Endodermal cell (in vitro differentiated cells): ENCODE measurements around the gene CTNNA2. TPM values are rescaled to one million over a fixed set of nuclear protein-coding genes. Genes with fewer than 3 reads are reported as not detected.

Experiments
- DNase-seq: peaks from one replicate; pipeline ENCODE4 v3.0.0-alpha.2; 2017
- H3K27ac ChIP-seq: 2 replicates; pipeline ENCODE4 v1.5.1; 2013; ENCODE audit warnings: mild to moderate bottlenecking, low read depth, low read length, moderate library complexity
- H3K27me3 ChIP-seq: 2 replicates; pipeline ENCODE4 v1.6.1; 2013; ENCODE audit warnings: mild to moderate bottlenecking, low read length, moderate library complexity; ENCODE audit not compliant: insufficient read depth, control insufficient read depth, poor library complexity, severe bottlenecking
- H3K36me3 ChIP-seq: 2 replicates; pipeline ENCODE4 v1.7.0; 2013; ENCODE audit warnings: mild to moderate bottlenecking, low read length, moderate library complexity; ENCODE audit not compliant: control insufficient read depth, insufficient read depth
- H3K4me1 ChIP-seq: one replicate; pipeline ENCODE4 v1.7.0; 2013; ENCODE audit warnings: low read length; ENCODE audit not compliant: control insufficient read depth, insufficient read depth
- H3K4me3 ChIP-seq: 2 replicates; pipeline ENCODE4 v1.5.1; 2013; ENCODE audit warnings: mild to moderate bottlenecking, low read length, moderate library complexity
- H3K9ac ChIP-seq: 2 replicates; pipeline ENCODE4 v1.6.1; 2013; ENCODE audit warnings: mild to moderate bottlenecking, low read length, moderate library complexity; ENCODE audit not compliant: poor library complexity, severe bottlenecking; ENCODE audit errors: extremely low read depth
- H3K9me3 ChIP-seq: 2 replicates; pipeline ENCODE4 v1.6.1; 2013; ENCODE audit warnings: mild to moderate bottlenecking, low read length, moderate library complexity; ENCODE audit not compliant: control insufficient read depth
- H3K27ac Mint-ChIP-seq: 2 replicates; pipeline ENCODE4 v1.8.0; 2020; ENCODE audit warnings: mixed read lengths
- H3K27me3 Mint-ChIP-seq: 2 replicates; pipeline ENCODE4 v1.8.0; 2021; ENCODE audit warnings: mild to moderate bottlenecking, mixed read lengths; ENCODE audit not compliant: insufficient read depth
- H3K36me3 Mint-ChIP-seq: 2 replicates; pipeline ENCODE4 v1.8.0; 2020; ENCODE audit warnings: low read depth, mixed read lengths
- H3K4me1 Mint-ChIP-seq: 2 replicates; pipeline ENCODE4 v1.8.0; 2020; ENCODE audit warnings: mixed read lengths
- H3K4me3 Mint-ChIP-seq: 2 replicates; pipeline ENCODE4 v1.8.0; 2020; ENCODE audit warnings: mild to moderate bottlenecking, moderate library complexity, mixed read lengths
- H3K9me3 Mint-ChIP-seq: 2 replicates; pipeline ENCODE4 v1.8.0; 2020; ENCODE audit warnings: mild to moderate bottlenecking, mixed read lengths
- WGBS, 2 experiments: methylation state at CpG; one replicate each; pipeline versions ENCODE4 v1.1.5 to v1.1.7; 2013; ENCODE audit warnings: missing lambda C conversion rate in 2 of 2, mixed read lengths in 1 of 2; ENCODE audit not compliant: insufficient coverage in 1 of 2, insufficient read length in 1 of 2; 5-methylcytosine and 5-hydroxymethylcytosine counted together
- total RNA-seq, 2 donors: library from RNA; stranded (reverse); fragmentation: NEBNext Ultra II Directional in 1 of 2; extraction: Animal tissue kit (Norgen Biotek cat#: 25700) in 1 of 2; gene quantifications; 2 replicates in 1 of 2; 3 replicates in 1 of 2; pipeline ENCODE4 v1.2.1, GENCODE V29; 2021
- TF ChIP-seq, protein P1 (sequence below): fragments of 200-600 bp; sonication (generic); conservative IDR thresholded peaks from 2 replicates; pipeline ENCODE4 v1.5.0; 2021; ENCODE audit warnings: antibody characterized with exemption, mild to moderate bottlenecking

CTNNA2 gene
- total RNA-seq, 2 donors from 2014 or later = 7.7 to 9.8 TPM

DNA sequence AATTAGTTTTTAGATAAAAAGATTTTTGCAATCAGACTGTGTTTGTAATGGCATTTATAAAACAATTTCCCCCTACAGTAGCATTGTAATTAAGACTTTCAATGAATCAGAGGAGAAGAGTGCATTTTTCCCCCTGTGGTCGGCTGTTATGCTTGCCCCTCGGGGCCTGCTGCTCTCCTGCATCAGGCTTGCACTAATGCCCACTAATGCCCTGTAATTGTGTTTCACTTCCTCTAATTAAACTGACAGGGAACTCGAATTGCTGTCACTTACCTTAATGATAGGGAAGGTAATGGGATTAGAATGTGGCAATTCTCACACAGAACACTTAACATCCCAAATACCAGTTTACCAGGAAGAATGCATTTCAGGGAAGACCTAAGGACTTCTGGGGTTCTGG, 852.9 kb downstream of the CTNNA2 start:
- Mint-ChIP-seq H3K36me3 (no peaks in the 10 kb centered on the region), H3K4me3 (no peak overlapping the region), H3K9me3 (no peaks in the 10 kb centered on the region), H3K27ac (no peak overlapping the region), H3K4me1 (peaks cover 71% of the 10 kb centered on the region), H3K27me3 (peaks cover 23% of the 10 kb centered on the region)
- no peaks in the 10 kb centered on the region for H3K9me3 ChIP-seq
- 49% methylated on average over 2 of the region's 3 CpGs; no CpG with 5 or more reads in 1 of the 2 experiments for WGBS, 2 experiments
- H3K4me3 ChIP-seq = no peak overlapping the region
- H3K9ac ChIP-seq = no peak overlapping the region
- no peaks in the 10 kb centered on the region for H3K27me3 ChIP-seq
- H3K27ac ChIP-seq = no peak overlapping the region
- peaks cover 17% of the 10 kb centered on the region for H3K4me1 ChIP-seq
- no peaks in the 10 kb centered on the region for H3K36me3 ChIP-seq
- no peak for DNase-seq
- TF ChIP-seq, protein P1, sequence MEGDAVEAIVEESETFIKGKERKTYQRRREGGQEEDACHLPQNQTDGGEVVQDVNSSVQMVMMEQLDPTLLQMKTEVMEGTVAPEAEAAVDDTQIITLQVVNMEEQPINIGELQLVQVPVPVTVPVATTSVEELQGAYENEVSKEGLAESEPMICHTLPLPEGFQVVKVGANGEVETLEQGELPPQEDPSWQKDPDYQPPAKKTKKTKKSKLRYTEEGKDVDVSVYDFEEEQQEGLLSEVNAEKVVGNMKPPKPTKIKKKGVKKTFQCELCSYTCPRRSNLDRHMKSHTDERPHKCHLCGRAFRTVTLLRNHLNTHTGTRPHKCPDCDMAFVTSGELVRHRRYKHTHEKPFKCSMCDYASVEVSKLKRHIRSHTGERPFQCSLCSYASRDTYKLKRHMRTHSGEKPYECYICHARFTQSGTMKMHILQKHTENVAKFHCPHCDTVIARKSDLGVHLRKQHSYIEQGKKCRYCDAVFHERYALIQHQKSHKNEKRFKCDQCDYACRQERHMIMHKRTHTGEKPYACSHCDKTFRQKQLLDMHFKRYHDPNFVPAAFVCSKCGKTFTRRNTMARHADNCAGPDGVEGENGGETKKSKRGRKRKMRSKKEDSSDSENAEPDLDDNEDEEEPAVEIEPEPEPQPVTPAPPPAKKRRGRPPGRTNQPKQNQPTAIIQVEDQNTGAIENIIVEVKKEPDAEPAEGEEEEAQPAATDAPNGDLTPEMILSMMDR = no peak

DNA sequence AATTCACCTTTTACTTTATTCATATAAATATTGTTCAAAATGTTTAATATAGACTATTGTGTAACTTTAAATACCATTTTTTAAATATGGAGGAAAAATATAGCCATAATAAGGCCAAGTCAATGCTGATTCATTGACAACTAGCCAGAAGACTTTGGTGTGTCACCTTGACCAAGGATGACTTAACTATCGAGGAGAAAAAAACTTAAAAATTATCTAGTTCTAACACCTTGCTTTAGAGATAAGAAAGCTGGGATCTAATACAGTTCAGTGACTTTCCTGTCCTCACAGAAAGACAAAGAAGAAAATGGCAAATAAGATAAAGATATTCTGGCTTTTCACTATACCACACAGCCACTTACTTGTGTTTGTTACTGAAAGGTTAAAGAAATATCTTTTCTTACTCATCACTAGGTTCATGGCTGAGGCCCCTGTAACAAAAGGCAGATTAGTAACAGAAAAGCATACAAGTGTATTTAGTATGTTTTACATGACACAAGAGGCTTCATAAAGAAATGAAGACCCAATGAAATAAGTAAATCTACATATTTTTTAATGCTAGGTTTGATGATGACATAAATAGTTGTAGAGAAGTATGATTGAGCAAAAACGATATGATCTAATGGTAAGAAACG, 857.6 kb downstream of the CTNNA2 start:
- Histone ChIP-seq H3K9ac (no peak overlapping the region), H3K4me1 (peaks cover 2% of the 10 kb centered on the region), H3K36me3 (no peaks in the 10 kb centered on the region), H3K4me3 (no peak overlapping the region), H3K9me3 (no peaks in the 10 kb centered on the region), H3K27ac (no peak overlapping the region), H3K27me3 (no peaks in the 10 kb centered on the region)
- H3K9me3 Mint-ChIP-seq = peaks cover 1% of the 10 kb centered on the region
- peaks cover 8% of the 10 kb centered on the region for H3K27me3 Mint-ChIP-seq
- H3K4me1 Mint-ChIP-seq = peaks cover 44% of the 10 kb centered on the region
- WGBS, 2 experiments = 92 to 98% methylated on average over 1 to 3 of the region's 3 CpGs
- no peak for DNase-seq
- H3K27ac Mint-ChIP-seq = no peak overlapping the region
- TF ChIP-seq, protein P1 = no peak
- no peak overlapping the region for H3K4me3 Mint-ChIP-seq
- peaks cover 2% of the 10 kb centered on the region for H3K36me3 Mint-ChIP-seq

DNA sequence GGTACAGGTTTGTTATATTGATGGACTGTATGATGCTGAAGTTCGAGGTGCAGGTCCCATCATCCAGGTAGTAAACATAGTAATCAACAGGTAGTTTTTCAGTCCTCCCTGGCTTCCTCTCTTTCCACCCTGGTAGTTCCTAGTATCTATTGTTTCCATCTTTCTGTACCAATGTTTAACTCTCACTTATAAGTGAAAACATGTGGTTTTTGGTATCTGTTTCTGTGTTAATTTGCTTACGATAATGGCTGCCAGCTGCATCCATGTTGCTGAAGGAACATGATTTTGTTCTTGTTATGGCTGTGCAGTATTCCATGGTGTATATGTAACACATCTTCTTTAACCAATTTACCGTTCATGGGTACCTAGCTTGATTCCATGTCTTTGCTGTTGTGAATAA, 861.3 kb downstream of the CTNNA2 start:
- no peak overlapping the region for H3K27ac Mint-ChIP-seq
- no peak overlapping the region for H3K9ac ChIP-seq
- no peak for DNase-seq
- no peak overlapping the region for H3K4me3 Mint-ChIP-seq
- no peaks in the 10 kb centered on the region for H3K9me3 ChIP-seq
- H3K27ac ChIP-seq = no peak overlapping the region
- H3K36me3 ChIP-seq = no peaks in the 10 kb centered on the region
- 98% methylated on average over 3 of the region's 3 CpGs; no CpG with 5 or more reads in 1 of the 2 experiments for WGBS, 2 experiments
- peaks cover 2% of the 10 kb centered on the region for H3K36me3 Mint-ChIP-seq
- H3K4me3 ChIP-seq = no peak overlapping the region
- peaks cover 7% of the 10 kb centered on the region for H3K27me3 Mint-ChIP-seq
- H3K4me1 ChIP-seq = peaks cover 2% of the 10 kb centered on the region
- H3K27me3 ChIP-seq = no peaks in the 10 kb centered on the region
- peaks cover 20% of the 10 kb centered on the region for H3K4me1 Mint-ChIP-seq
- peaks cover 1% of the 10 kb centered on the region for H3K9me3 Mint-ChIP-seq
- TF ChIP-seq, protein P1 = no peak
